HG02610 (cell line): Measurements from ENCODE around the gene ARHGAP15.

Experiments
- ATAC-seq: cut with Tn5 transposase; IDR thresholded peaks from one replicate; pipeline ENCODE4 v1.9.1; 2021; ENCODE audit warnings: mild to moderate bottlenecking, moderate library complexity; ENCODE audit not compliant: unreplicated experiment

ARHGAP15 gene

DNA sequence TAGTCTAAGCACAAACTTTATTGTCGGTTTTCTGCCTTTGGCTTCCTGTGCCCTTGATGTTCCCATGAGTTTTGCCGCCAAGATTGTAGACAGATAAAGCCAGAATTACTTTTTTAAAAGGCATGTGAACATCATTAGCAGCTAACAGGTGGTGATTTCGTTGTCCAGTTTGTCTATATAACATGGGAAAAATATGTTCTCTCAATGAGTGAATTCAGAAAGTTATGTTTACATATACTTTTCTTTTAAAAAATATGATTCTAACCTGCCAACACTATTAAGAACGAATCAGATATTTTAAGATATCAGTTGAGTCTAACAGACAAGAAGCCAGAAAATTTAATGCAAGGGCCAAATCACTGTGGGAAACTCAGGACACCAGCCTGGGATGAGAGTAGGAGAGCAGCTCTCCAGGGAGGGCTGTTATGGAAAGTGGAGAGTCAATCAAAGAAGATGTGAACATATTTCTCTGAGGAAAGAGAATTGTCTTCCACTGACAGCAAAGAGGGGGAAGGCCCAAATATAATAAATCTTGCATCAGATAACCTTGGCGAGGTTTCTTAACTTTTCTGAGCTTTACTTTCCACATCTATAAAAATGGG lies 311.3 kb downstream of the ARHGAP15 start:
- no peak for ATAC-seq

DNA sequence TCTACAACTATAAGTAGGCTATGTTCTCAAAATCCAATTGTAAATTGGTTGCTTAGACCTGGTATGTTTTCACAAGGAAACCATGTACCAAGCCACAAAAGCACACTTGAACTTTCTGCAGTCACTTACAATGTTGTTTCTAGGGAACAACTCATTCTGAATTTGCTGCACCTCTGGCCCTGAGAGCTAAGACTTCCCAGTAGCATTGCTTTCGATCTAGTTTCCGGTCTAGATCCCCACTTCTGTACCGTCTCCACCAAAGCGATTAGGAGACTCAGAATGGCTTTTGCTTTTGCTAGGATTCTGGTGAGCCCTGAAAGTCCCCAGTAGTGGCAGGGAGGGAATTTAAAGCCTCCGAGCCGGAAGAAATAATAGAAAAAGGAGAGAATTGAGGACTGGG lies 313.0 kb downstream of the ARHGAP15 start:
- ATAC-seq, result no peak

DNA sequence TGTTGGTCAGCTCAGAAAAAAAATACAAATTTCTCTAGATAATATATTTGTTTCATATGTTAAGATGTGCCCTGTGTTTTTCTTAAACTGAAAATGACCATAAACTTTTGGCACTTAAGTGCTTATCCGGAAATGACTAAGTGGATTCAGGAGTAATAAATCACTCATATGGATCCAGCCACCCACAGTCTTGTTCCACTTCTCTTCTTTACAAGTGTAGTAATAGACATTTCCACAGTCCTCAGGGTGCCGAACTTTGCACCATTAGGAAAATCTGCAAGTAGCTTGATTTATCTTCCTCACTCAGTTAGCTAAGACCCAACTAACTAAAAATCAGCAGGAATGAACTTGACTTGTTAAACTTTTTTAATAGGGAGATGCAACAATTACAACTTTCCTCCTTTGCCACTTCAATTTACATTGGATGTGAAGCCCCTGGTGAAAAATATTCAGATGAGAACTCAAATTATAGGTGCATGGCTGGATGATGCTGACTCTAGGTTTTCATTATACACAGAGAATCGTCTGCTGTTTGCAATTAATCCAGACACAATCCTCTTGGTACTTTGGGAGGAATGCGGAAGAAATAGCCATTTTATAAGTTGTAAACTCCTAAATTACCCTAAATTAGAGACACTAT lies 322.5 kb downstream of the ARHGAP15 start:
- peak; percentile 83 for ATAC-seq

DNA sequence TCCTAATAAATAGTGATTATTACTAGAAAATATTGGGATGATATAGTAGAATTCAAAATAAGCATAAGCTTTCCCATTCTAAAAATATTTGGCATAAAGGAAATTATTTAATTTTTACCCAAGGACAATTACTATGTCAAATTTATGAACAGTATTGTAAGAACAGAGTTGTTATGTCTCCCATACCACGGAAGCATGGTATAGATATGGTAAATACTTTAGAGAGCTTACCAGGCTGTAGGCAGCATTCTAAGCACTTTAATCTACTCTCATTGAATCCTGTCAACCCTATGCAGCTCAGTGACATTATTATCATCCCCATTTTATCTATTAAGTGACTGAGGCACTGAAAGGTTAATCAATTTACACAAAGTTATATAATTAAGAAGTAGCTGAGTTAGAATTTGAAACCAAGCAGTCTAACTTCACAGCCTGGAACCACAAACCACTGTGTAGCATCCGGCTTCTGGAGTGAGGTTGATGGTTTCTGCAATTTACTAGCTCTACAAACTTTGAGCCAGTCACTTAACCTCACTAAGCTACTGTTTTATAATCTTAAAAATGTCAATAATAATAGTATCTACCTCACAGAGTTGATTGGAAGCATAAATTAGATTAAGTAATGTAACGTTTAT lies 323.7 kb downstream of the ARHGAP15 start:
- ATAC-seq, result peak; percentile 89

DNA sequence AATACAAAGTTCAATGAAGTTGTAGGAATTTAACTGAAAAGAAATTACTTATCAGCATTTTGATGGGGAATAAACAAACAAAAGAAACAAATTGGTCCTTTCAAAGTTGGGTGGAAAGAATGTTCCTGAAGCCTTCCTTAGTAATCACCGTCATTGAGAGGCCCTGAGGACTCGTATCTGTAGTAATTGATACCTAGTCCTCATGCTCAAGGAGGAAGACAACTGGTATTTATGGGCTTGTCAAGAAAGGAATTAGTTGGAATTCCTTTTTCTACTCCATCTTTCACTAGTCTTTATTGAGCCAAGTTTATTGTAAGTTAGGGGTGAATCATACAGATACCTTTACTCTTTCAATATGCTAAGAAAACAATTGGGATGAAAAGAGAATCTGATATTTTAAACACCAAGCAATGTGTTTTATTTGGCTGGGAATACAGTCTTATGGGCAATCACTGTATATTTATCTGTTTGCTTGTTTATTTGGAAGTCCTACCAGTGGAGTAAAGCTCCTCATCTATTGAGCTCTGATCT lies 324.8 kb downstream of the ARHGAP15 start:
- ATAC-seq, result no peak

DNA sequence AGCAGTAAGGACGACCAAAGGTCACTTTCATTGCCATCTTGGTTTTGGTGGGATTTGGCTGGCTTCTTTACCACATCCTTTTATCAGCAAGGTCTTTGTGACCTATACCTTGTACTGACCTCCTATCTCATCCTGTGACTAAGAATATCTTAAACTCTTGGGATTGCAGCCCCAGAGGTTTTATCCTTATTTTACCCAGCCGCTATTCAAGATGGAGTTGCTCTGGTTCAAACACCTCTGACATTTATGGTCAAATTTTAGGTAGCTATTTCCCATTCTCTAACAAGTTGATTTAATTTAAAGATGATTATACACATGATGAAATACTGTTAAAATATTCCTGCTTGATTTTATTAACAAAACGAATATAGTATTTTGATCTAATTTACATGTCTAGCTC lies 326.1 kb downstream of the ARHGAP15 start:
- ATAC-seq, result no peak

DNA sequence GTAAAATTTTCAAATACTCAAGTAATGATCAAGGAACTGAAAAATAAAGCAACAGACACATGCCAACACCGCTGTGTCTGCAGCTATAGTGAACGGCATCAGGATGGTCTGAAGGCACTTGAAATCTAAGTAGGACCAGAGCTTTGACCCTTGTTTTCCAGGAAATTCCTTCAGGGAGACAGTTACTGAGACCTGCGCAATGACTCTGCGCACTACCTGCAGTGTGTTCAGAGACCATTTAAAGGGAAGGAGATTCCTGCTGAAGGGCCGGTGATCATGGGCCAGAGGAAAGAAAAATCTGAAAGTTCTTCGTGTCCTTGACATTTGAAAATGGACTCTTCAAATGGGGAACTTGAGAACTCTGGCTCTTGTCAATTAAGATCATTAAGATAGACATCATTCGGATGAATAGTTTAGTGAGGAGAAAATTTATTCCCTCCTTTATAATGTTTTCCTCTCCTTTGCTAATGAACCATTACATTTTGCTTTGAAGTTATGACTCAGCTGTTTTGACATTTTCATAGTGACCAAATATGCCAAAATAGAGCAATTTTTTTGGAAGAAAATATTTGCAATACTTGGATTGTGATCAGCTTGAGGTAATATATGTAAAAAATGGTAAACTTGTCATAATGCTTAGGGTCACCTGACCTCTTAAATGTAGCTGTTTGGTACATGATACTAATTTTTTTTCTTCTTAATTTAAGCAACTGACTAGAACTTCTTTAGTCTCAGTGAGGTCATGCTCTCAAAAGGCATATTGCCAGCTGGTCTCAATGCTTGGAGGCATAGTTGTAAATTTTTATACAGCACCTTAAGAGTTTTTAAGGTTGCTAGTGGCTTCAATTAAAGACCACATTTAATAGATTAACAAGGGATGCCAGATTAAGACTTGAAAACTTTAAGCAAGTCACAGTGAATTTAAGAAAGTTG lies 329.3 kb downstream of the ARHGAP15 start:
- ATAC-seq, result no peak

DNA sequence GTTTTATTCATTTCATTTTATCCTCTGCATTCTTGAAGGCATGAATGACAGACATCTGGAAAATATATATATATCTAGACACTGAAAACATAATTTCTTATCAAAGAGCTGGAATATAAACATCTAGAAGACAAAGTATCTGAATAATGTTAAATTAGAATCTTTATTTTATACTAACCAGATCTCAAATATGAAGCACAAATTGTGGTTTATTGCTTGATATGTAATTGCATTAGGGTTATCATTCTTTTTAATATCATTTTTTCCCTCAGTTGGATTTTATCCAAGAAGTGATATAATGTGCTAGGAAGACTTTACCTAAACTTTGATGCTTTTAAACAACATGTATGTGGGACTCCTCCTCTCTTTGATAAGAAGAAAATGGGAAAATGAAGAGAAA lies 331.2 kb downstream of the ARHGAP15 start:
- no peak for ATAC-seq

DNA sequence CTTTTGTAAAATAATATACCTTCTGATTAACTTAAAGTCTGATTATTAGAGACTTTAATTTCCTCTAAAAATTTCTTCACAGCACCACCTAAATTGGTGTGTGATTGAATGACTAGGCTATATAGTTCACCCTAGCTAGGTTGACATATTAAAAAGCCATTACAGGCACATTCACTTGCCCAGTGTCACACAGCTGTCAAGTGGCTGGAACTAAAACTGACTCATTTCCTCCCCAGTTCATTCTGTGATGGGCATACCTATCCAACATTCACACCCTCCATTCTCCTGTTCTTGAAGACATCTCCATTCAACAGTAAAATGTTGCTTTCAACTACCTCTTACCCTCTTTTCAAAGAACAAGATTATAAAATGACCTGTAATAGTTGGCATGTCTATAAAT lies 334.5 kb downstream of the ARHGAP15 start:
- peak; percentile 62 for ATAC-seq

DNA sequence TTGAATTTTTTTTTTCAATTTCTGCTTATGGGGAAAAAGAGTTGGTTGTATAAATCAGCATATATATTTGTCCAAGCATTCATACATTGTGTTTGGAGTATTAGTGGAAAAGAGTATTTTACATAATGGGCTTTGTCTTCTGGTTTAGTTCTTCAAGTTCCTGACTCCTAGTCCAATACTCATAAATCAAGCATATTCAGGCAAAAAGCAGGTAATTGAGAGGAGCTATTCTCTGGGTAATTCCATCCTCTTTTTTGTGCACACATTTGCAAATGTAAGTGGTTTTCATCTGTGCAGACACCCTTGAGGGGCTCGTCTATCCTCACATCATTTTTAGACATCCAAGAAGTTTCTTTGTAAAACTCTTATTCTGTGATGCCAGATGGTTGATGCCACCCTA lies 337.2 kb downstream of the ARHGAP15 start:
- ATAC-seq, result no peak

DNA sequence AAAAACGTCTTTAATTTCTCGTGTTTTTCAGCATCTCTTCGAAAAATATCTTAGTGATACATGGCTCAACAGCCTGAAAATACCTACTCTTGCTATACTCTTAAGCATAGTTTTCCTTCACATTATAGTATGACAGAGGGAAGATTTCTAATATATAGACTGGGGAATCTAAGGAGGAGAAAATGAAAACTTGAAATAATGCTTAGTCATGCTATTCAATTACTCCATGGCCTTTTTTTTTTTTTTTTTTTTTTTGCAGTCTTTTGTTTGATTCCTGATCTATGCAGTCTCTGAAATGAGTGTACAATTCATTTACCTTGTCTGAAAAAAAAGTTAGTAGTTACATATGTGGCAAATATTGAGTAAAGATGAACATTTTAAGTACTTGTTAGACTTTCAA lies 337.8 kb downstream of the ARHGAP15 start:
- ATAC-seq, result no peak

DNA sequence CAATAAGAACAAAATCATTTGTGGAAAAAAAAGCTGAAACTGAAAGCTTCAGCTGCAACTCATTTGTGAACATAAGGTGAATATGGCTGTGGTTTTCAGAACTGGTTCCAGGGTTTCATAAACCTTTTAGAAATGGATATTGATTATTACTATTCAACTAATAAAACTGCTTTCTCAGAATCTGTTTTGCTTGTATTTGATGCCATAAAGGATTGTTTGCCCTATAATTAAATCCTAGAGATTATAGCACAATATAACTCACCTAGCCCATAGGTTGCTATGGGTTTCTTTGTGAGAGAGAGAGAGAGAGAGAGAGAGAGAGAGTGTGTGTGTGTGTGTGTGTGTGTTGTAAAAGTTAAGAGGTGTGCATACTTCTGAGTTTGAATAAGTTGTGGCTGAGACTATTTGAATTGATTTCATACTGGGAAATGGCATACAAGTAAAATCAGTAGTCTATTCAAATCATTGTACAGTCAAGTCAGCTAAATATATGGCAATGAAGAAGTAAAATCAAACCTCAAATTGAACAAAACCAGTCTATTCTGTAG lies 339.2 kb downstream of the ARHGAP15 start:
- ATAC-seq, result peak; percentile 87

DNA sequence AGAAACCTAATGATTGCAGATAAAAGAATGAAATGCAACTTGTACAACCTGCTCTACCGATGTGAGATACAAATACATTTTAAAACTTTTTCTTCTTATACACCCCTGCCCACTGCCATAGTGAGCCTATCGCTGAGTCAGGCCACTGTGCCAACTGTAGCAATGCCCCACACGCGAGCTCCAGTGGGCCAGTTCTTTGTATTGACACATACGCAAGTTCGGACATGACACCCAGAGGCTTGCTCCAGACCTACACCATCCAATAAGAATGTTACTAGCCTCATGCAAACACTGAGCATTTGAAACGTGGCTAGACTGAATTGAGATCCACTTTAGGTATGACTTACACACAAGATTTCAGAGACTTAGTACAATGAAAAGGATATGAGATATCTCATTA lies 340.1 kb downstream of the ARHGAP15 start:
- ATAC-seq, result no peak

DNA sequence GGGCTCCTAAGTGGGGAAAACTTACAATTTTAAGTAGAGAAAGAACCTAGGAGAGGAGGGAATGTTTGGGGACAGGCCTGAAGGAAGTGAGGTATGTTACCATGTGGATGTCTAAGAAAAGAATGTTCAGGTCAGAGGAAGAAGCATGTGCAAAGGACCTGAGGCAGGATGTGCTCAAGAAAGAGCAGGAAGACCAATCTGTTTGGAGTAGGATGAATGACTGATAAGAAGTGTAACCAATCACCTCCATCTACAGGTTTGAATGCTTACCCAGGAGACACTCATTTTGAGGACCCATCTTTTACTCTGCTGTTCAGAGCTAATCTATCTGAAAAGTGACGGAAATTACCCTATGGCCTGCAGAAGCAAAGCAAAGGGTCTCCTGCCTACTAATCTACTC lies 342.3 kb downstream of the ARHGAP15 start:
- ATAC-seq, result no peak

DNA sequence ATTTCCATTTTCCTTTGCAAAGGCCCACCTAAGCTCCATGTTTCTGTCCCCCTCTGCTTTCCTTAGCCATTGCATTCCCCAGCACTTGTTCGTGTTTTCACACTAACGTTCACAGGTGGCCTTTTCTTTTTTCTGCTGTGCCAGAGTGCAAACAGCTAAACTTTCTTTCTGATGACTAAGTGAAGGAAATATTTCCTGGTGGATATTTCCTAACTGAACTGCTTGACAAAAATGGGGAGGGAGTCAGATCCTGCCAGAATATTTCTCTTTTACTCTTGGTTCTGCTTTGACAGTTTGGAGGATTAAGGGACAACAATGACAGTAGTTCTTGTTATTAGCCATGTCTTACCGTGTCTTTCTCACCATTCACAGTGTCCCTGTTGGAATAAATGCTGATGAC lies 344.0 kb downstream of the ARHGAP15 start:
- no peak for ATAC-seq

DNA sequence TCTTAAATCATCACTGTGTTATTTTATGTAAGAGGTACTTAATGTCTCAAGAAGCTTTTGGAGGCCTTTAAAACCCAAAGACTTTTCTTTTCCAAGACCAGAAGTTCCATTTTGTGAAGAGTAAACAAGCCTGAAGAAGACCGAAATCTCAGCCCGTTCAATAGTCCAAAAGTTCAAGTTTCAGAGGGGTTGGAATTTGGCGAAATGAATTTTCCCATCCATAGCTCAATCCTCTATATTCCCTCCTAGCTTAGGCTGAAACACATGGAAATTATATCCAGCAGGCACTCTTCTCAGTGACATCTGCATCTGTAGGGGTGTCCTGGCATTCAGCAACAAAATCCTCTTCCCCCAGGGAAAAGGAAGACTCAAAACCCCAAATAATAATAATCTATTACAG lies 344.6 kb downstream of the ARHGAP15 start:
- no peak for ATAC-seq

DNA sequence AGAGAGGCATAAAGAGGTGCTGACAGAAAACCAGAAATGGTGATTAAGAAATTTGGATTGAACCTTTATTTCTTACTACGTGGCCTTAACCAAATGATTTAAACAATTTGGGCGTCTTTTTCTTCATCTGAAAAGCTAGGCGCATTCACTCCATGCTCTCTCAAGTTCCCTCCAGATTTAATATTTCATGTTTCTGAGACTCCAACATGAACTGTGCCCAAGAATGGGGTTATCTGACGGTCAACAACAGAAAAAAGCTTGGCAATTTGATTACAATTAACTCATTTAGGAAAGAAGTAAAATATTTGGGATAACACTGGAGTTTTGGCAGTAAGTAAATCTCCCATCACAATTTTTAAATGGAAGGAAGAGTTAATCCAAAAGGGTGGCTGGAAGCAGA lies 345.4 kb downstream of the ARHGAP15 start:
- ATAC-seq, result no peak

DNA sequence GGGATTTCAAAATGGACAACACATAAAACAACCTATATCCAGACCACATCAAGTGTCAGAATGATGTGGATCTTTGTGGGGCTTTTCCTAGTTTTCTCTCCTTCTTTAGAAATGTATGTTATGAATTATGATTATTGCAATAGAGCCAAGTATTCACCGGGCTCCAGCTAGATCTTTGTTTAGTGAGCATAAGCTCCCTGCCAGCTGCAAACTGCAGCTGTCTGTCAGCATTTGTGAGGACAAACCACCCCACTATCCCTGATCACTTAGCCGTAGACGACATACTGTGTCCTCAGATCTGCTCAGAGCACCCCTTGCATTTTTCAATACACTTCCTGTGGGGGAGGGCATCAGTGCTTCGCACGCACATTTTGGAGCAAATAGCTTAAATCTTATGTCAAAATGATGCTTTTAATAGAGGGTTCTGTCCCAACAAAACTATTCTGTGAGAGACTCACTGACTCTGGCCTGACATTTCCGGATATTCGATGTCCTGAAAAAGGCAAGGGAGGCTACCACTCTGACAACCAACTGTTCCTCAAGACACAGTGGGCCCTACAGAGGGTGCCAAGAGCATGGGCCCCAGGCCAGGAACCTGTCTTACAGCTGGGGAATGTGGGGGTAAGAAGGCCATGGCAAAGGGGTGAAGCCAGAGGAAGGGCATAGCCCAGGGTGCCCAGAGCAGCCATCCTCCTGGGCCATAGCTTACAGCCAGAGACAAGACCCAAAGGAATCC lies 346.0 kb downstream of the ARHGAP15 start:
- no peak for ATAC-seq

DNA sequence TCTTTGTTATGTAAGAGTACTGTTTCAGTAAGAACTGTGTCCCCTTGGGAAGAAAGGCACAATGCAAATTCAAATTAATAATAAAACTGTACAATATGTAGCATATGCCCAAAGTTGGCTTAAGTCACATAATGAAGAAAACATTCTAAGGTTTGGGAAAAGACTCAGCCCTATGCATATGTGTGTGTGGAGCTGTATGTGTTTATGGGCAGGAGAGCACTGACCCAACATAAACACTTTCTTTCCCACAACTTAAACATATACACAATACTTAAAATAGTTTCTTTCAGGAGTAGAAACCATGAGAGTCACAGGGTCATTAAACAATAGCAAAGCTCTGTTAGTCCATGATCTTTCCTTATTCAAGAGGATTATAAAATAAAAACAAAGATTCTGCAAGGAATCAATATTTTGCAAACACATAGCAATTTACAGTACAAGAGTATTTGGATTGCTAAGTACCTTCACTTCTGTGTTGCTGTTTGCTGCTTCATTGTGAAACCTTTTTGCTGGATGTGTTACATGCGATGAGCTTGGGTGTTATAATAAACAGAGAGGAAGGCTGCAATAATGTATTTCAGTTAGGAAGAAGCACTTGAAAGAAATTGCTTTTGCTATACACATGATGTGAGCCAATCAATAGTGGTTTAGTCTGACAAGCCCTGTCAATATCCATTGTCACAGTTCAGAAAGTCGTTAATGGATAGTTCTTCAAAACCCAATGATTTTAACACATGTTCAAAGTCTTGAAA lies 347.3 kb downstream of the ARHGAP15 start:
- ATAC-seq, result peak; percentile 38
